ENCODE data around the gene SORBS1. TPM values are rescaled to one million over a fixed set of nuclear protein-coding genes. Genes with fewer than 3 reads are reported as not detected.

SORBS1 gene
- total RNA-seq, 2 donors from 2014 or later, result 465 to 617 TPM

DNA sequence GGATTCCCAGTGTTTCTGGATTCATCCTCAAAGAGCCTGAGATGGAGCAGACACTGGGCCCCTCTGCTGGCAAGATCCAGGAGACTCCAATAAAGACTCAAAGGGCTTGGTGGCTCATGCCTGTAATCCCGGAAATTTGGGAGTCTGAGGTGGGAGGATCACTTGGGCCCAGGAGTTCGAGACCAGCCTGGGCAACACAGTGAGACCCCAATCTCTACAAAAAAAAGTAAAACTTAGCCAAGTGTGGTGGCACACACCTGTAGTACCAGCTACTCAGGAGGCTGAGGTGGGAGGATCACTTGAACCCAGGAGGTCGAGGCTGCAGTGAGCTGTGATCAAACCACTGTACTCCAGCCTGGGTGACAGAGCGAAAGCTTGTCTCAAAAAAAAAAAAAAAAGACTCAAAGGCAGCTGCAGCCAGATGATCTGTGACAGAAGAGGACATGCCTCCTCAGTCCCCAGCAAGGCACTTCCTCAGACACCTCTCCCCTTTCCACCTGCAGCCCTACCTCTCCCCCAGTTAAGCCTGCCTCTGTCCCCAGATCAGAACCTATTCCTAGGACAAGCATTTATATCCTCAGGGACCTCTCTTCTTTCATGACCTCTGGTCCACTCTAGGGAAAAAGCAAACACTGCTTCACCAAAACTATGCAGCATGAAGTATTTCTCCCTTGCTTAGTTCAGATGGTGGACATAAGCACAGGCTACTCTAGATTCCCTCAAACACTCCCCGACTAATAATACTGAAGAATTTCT is 298.2 kb downstream of the SORBS1 start:
- no peak for DNase-seq
- no peak for ATAC-seq
- intact Hi-C loops (cut with DNase I), result no loop called here

DNA sequence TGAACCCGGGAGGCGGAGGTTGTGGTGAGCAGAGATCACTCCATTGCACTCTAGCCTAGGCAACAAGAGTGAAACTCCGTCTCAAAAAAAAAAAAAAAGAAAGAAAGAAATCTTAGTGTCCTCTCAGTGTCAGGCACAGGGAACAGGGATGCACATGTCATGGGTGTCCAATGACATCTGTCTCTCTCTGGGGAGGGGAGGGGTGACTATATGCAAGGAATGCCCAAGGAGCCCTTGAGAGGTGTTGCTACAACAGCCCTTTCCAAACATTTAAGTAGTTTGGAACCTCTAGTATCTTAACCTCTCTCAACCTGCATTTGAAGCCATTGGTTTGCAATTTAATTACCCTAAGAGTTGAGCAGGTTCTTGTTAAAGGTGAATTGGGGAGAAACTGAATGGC is 299.2 kb downstream of the SORBS1 start:
- ATAC-seq, result no peak
- intact Hi-C loops (cut with DNase I), result no loop called here
- DNase-seq, result no peak

Other genes with a start within 250 kb of the SORBS1 start
- 10 to 100 TPM; 18.7 to 26.0 TPM for gene ALDH18A1, start 95.3 kb upstream of the SORBS1 start, total RNA-seq
- gene TCTN3, start 132.6 kb upstream of the SORBS1 start, total RNA-seq, result 10 to 100 TPM; 13.4 to 20.2 TPM
- 10 to 100 TPM; 11.8 to 18.5 TPM for gene ENTPD1, start 194.8 kb upstream of the SORBS1 start, total RNA-seq

All from left cardiac atrium (tissue), 4 donors.